GM18520 (cell line): ENCODE measurements around the gene PIK3AP1.
"Not testable (repeated sequence)": the region's sequence is repeated elsewhere in the genome, so short reads cannot be mapped to it uniquely, and the experiment has no call there.

Experiments
- ATAC-seq: cut with Tn5 transposase; IDR thresholded peaks from one replicate; pipeline ENCODE4 v1.9.1; 2021; ENCODE audit not compliant: unreplicated experiment

The PIK3AP1 gene

DNA sequence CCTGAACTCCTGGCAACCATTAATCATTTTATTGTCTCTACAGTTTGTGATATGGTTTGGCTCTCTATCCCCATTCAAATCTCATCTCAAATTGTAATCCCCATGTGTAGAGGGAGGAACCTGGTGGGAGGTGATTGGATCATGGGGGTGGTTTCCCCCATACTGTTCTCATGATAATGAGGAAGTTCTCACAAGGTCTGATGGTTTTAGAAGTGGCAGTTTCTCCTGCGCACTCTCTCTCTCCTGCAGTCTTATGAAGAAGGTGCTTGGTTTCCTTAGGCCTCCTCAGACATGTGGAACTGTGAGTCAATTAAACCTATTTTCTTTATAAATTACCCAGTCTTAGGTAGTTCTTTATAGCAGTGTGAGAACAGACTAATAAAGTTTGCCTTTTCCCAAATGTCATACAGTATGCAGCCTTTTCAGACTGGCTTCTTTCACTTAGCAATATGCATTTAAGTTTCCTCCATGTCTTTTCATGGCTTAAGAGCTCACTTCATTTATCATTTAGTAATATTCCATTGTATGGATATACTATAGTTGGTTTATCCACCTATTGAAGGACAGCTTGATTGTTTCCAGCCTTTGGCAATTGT lies 17.1 kb upstream of the PIK3AP1 start:
- ATAC-seq = not testable (repeated sequence)

DNA sequence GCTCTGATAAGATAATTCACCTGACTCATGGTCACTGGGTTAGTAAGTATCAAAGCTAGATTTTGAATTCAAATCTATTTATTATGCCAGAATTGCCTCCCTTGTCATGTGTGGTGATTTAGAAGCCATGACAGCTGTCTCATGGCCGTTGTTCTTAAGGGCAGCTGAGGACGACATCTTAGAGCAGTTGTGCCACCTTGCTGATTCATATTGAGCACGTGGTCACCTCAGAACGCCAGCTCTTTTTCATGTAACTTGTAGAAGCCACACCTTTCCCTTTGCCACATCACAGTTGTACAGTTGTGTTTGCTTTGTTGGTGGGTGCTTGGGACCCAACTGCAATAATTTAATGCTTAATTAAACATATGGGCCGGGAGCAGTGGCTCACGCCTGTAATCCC lies 4.3 kb upstream of the PIK3AP1 start:
- ATAC-seq = no peak

DNA sequence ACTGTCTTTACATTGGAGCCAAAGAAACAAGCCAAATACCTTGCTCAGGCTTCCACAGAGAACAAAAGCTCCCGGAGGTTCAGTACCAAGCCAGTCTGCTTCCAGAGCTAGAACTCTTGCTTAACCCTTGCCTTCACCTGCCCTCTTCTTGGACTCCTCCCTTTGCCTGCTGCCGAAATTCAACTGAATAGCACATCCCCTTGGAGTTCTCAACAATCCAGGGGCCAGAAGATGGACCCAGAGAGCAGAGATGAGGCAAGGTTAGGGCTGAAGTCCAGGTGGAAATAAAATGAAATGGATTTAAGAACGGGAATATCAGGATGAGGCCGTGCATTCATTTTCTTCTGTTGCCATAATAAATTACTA lies 876 bp upstream of the PIK3AP1 start:
- no peak for ATAC-seq

DNA sequence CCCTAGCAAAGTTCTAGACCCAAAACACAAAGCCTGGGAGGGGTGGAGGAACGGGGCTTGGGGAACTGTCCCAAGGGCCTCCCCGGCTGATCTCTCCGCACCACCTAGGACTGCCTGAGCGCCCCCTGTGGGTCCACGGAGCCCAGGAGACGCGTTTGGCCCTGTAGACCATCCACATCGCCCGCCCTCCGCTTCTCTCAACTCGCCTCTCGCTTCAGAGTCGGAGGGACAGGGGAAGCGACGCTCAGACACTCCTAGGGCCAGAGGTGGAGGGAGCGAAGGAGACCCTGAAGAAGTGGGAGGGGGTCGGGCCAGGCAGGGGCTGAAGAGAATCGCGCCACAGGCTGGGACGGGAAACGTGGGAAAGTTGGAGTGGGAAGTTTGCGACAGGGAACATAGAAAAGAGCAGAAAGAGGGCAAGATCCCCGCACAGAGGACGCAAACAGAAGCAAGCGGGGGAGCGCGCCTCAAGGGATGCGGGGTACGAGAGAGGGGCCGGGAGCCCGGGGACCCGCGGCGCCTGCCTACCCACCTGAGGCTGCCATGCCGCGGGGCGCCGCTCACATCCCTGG lies 378 bp downstream of the PIK3AP1 start:
- no peak for ATAC-seq

DNA sequence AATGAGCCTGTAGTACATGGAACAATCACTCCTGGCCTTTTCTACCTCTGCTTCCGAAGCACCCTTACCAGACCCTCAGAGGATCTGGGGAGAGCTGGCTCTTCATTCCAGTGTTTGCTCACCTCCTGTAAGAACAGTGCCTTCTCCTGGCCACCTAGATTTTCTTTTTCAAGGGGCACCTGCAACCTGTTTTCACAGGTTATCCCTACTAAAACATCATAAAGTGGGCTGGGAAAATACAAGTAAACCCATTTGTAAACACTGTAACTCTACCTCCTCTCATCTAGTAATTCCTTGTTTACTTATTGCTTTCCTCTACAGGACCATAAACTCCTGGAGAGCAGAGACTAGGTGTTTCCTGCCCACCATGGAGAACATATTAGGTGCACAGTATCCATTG lies 1.1 kb downstream of the PIK3AP1 start:
- ATAC-seq = no peak

DNA sequence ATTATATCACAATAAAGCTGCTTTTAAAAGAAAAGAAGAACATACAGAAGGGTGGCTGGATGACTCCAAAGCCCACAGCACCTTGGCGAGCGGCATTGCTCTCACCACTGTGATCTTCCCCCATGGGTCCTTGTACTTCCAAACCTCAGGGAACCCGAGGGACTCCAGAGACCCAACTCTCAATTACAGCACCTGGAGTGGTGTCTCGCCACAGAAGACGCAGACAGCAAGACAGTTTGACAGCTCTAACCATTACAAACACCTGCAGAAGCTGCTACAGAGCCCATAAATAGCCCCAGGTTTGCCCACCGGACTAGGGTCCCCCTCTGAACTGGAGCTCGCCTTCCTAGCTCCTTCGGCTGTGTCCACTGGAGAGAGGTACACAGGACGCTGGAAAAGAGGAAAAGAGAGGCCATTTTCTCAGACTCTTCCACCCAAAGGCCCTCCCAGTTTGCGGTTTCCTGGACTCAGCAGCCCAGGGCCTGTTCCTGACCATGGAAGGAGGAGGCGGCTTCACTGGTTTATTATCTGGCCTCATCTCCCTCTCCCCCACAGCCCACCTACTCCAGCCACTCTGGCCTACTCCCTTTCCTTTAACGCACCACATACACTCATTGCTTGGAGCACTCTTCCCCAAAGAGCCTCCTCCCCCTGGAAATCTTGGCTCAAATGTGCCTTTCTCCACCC lies 1.9 kb downstream of the PIK3AP1 start:
- ATAC-seq = no peak

DNA sequence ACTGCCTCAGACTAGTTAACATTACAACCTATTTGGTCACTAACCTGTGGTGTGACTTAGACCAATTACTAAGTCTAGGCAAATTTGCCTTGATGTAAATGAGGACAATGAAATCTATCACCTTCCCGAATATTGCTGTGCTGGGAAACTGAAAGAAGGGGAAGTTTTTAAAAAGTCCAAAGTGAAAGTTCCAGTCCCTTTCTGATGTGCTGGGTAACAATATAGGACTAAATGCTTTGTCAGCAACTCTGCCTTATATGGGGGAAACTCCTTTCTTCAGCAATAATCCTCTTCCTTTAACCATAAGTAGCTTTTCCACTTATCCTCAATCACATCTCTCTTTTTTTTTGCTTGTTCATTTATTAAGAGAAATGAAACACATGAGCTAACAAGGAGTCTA lies 3.9 kb downstream of the PIK3AP1 start:
- no peak for ATAC-seq

DNA sequence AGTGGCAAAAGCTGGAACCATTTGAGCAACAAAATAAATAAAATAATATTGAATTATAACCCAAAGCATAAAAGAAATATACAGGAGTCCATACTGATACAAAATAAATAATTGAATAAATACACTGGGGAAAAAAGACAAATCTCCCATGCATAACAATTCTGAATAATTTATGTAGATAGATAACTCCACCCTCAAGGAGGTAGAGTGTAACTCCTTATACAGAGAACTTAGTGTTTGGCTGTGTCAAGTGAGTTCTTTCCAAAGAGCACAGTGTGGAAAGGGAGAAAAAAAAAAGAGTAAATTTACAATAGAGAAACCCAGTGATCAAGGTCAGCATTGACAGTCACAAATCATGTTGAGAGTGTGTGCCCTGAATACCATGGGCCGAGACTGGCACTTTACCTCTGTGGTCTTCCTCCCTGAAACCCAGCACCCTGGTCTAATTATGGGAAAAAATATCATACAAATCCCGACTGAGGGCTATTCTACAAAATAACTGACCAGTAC lies 5.5 kb downstream of the PIK3AP1 start:
- ATAC-seq = no peak

DNA sequence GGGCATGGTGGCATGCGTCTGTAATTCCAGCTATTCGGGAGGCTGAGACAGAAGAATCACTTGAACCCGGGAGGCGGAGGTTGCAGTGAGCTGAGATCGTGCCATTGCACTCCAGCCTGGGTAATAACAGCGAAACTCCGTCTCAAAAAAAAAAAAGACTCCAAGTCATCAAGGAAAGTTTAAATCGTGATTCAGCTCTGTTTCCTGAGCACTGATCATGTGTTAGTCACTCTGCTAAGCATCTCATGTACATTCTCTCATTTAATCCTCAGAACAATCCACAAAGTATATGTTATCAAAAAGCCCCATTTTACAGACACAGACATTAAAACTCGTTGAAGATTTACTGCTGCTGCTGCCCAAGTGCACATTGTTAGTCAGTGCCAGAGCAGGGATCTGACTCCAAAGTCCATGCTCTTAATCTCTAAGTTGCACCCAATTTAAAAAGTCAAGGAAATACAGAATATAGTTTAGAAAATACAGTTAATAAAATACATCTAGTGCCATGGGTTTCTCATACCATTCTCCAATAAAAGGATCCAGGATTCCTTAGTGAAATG lies 6.2 kb downstream of the PIK3AP1 start:
- ATAC-seq = no peak

DNA sequence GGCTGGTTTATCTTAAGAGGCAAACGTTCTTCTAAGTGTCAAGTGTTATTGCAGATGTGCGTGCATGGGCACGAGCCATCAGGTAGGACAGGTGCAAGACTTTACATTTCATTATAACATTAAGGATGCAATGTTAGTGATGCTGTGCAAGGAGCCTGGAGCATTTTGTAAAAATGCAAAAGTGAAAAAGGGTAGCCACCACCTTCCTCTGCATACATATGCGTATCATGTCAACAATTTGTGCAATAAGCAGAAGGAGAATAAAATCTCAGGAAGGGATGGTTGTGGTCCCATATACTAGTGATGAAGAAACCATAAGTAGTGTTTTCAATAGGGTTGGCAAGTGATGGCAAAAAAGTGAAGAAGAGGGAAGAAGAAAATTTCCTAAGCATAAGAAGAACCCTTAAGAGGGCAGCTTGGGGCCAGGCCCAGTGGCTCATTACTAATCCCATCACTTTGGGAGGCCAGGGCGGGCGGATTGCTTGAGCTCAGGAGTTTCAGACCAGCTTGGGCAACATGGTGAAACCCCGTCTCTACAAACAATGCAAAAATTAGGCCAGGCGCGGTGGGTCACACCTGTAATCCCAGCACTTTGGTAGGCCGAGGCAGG lies 7.5 kb downstream of the PIK3AP1 start:
- ATAC-seq = no peak

DNA sequence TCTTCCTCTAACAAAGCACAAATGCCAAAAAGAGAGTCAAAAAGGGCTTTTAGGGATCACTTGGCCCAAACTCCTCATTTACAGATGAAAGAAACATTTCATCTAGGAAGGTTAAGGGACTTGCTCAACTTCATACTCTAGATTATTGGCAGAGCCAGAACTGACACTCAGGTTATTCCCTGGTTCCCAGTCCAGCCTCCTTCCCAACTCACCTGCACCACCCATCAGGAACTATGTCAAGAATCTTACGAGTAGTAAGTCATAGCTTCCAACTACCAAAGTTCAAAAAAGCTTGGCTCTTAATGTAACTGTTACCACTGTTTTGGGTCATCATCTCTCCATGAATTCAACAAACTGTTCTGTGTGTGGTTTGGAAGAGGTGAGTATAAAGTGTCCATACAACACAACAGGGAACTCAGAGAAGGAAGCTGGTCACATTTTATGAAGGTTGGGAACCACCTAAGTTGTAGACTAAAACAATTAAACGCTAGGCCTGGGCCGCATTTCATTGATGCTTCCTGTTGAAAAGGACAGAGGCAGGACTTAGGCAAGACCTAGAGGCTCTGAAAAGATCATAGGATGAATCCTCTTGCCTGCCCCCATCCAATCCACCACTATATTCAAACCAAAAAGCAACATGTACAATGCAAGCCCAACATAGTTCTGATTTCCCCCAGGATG lies 9.1 kb downstream of the PIK3AP1 start:
- ATAC-seq = no peak

DNA sequence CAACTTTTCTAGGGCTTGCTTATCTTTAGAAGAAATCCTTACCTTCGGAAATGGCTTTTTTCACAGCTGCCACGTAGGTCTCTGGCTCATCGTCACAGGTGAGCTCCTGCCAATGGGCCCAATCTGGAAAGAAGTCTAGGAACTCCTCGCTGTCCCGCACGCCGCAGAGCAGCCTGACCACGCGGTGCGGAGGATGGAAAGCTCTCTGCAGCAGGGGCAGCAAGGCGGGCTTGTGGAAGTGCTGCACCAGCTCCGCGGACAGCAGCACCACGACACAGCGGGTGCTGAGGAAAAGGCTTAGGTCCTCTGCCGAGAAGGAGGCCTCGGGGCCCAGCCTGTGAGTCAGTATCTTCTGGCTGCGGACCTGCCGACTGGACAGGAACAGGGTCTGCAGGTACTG lies 10.8 kb downstream of the PIK3AP1 start:
- ATAC-seq = no peak

DNA sequence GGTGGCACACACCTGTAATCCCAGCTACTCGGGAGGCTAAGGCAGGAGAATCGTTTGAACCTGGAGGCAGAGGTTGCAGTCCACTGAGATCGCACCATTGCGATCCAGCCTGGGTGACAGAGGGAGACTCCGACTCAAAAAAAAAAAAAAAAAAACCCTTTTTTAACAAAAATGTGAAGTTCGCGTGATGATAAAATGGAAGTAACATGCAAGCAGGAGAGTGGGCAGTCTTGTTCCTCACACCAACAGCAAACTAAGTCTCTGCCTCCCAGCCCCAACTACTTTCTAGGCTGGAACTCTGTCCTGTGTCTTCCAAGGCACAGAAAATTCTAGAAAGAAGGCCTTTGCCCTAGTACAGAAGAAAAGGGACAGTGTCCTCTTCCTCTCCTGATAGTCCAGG lies 11.3 kb downstream of the PIK3AP1 start:
- no peak for ATAC-seq

DNA sequence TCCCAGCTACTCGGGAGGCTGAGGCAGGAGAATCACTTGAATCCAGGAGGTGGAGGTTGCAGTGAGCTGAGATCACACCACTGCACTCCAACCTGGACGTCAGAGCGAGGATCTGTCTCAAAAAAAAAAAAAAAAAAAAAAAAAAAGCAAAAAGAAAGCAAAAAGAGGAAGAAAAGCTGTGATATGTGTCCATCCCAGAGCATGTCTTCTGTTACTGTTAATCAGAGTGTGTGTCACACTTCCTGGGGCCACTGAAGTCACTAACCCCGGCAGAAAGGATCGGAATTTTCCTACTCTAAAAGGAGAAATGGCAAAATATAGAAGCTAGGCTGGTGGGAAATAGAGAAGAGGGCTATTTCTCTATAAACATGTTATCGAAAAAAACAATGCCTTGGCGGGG lies 11.9 kb downstream of the PIK3AP1 start:
- no peak for ATAC-seq

DNA sequence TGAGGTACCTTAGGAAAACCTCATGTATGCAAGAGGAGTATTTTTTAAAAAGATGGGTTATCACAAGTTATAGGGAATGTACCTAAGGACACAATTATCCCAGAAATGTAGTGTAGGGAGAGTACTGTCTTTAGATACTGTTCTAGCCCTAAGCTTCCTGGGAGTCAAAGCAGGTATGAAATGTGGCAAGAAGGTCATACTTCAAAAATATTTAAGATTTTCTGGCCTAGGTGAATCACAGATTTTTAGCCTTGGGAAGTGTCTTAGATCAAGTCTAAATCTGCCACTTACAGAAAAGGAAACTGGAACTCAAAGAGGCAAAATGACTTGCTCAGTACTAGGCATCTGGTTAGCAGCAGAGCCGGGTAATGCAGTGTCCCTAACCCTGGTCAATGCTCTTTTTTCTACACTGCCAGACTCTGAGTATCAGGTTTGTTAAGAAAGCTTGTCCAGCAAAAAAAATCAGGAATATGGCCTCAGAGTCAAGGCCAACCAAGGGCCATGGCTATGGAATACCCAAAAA lies 13.9 kb downstream of the PIK3AP1 start:
- ATAC-seq = peak; percentile 35

DNA sequence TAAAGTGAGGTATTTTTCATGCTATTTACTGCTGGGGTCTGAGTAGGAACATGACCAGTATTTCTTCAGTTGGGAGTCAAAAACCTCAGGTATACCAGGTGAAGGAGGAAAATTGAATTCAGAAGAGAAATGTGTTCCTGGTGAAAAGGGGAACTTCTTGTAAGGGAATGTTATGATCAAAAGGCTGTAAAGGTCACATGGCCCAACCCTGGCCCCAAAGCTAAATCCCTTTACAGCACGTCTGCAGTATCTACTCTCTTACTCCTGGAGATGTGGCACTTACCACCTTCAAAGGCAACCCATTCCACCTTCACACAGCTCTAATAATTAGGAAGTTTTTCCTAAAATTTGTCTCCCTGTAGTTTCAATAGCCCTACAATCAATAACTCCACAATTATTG lies 15.2 kb downstream of the PIK3AP1 start:
- ATAC-seq = no peak

DNA sequence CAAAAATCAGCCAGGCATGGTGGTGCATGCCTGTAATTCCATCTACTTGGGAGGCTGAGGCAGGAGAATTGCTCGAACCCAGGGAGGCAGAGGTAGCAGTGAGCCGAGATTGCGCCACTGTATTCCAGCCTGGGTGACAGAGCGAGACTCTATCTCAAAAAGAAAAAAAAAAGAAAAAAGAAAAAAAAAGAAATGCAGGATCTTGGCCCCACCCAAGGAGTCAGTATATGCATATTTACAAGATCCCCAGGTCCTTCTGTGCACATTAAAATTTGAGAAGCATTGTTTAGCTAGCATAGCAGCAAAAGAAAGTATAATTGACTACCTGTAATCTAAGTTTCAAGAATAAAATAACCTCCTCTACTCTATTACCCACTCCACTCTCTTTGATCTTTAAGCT lies 15.8 kb downstream of the PIK3AP1 start:
- no peak for ATAC-seq

DNA sequence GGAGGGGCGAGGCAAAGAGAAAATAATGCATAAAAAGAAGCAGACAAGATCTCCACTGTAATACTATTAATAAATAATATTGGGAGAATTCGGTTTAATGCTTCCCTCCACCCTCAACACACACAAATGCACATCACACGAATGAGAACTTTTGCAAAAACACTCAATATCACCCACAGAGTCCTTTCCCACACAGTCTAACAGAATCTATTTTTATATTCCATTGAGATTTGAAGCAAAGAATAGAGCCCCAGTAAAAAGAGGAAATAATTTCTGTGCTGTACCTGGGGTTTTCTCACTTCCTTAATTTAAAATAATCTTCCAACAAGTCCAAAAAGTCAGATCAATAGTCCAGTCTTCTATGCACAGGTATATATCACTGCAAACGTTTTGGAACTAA lies 17.0 kb downstream of the PIK3AP1 start:
- no peak for ATAC-seq

DNA sequence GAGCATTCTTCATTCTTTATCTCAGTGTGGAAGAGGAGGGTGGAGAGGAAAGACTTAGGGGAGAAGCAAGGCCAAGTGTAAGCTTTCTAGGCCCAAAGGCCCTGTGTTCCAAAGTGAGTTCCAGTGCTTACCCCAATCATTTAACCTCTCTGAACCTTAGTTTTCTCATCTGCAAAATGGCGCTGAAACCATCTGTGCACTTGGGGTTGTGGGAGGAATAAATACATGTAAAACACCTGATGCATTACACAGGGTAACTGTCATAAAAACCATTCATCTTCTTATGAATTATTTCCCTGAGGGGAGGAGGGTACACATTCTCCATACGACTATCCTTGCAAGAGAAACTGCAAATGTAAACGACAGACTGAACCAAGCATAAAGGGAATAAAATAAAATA lies 19.0 kb downstream of the PIK3AP1 start:
- no peak for ATAC-seq

DNA sequence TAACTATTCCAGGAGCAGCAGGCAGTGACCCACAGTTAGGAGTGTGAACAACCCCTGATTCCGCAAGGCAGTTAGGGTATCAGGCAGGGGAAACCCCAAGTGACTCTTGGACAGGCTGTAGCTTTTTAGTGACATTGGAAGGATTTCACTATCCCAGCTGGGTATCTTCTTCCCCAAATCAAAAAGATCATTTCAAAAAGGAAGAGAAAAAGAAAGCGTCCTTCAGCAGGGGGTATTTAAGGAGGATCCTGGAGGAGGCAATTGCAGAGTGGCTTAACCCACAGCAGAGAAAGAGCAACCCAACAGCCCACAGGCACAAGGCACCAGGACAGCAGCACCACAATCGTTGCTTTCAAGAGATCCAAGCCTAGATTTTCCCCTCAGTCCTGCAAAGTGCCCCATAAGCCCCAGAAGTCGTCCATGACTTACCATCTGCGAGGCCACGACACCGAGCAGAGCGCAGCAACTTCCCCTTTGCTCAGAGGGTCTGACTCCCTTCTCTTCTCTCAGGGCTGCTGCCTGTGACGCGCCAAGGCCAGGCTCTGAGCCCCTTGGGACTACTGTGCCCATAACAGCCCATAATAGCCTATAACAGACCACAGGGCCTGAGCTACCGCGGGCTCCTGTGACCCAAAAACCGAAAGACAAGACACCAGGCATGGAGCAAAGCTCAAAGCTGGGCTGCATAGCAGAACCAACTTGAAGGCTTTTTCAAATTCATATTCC lies 19.8 kb downstream of the PIK3AP1 start:
- ATAC-seq = peak; percentile 66
